ENCODE results near the gene OPRL1. TPM values are rescaled to one million over a fixed set of nuclear protein-coding genes. Genes with fewer than 3 reads are reported as not detected.

OPRL1 gene
- total RNA-seq, 1 donor from 2014 or later: 1.4 TPM

DNA sequence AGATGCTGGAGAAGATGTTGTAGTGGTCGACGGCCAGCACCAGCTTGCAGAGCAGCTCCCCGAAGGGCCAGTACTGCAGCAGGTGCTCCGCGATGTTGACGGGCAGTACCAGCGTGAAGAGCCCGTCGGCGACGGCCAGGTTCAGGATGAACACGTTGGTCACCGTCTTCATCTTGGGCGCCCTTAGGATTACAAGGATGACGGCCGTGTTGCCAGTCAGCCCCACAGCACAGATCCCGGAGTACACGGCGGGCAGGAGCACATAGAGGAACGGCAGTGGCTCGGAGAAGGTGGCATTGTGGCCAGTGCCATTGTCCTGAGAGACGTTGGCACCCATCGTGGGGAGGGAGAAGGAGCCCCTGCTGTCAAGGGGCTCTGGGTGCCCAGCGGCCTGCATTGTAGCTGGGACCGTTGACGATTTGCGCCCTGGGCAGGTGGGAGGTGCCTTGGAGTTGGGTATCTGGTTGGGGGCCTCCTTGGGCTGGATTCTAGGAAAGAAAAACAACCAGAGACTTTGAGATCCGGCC lies 26.6 kb downstream of the OPRL1 start:
- Mint-ChIP-seq H3K4me3 (no peak overlapping the region), H3K4me1 (peaks cover 30% of the 10 kb centered on the region), H3K9me3 (no peaks in the 10 kb centered on the region), H3K36me3 (ENCODE audit: low read depth) (no peaks in the 10 kb centered on the region), H3K27ac (no peak overlapping the region), H3K27me3 (peaks cover 5% of the 10 kb centered on the region)
- TF ChIP-seq, protein P1, sequence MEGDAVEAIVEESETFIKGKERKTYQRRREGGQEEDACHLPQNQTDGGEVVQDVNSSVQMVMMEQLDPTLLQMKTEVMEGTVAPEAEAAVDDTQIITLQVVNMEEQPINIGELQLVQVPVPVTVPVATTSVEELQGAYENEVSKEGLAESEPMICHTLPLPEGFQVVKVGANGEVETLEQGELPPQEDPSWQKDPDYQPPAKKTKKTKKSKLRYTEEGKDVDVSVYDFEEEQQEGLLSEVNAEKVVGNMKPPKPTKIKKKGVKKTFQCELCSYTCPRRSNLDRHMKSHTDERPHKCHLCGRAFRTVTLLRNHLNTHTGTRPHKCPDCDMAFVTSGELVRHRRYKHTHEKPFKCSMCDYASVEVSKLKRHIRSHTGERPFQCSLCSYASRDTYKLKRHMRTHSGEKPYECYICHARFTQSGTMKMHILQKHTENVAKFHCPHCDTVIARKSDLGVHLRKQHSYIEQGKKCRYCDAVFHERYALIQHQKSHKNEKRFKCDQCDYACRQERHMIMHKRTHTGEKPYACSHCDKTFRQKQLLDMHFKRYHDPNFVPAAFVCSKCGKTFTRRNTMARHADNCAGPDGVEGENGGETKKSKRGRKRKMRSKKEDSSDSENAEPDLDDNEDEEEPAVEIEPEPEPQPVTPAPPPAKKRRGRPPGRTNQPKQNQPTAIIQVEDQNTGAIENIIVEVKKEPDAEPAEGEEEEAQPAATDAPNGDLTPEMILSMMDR (IDR thresholded peaks at IDR 0.05): no peak
- intact Hi-C loops (cut with micrococcal nuclease): loop anchor here (10.0 kb wide), 1 partner anchor 242 kb away; the partner anchor contains the start of genes ABHD16B and TPD52L2
- CTCF ChIA-PET: no interaction called here
- ATAC-seq (ENCODE audit: low read depth) (no peak), DNase-seq (no peak)
- POLR2A ChIA-PET: interaction anchor here (1.8 kb wide), 1 partner anchor 23 kb away, joined by 8 read pairs; the partner anchor contains the start of gene LKAAEAR1

DNA sequence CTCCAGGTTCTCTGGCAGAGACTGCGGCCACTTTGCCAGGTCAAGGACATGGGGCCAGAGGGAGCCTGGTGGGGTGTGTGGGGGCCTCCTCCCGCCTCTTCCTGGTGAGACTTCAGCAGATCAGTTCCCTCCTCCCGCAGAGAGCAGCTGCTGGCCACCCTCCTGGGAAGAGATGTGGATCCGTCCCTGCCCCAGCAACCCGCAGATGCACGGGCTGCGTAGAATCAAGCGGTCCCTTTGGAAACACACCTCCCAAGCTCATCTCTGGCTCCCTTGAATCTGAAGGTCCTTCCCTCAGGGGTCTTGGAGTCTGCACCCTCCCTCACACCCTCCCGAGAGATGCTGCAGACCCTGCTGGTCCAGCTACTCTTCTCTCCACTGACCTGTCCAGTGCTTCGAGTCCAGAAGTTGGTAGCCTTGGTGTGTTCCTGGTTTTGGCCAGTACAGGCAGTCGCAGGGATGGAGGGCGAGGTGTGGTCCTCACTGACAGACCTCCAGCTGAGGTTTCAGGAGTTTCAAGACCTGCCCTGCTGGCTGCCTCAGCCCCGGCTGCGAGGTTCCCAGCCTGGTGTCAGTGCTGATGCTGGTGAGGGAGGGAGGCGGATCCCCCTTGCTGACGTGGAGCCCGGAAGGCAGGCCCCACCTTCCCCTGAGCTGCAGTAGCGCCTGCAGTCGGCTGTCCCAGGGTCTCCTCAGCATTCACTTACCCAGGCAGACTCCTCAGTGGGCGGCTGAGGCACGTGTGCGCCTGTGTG lies 27.3 kb downstream of the OPRL1 start, which contains the start of gene NPBWR2:
TSS of gene NPBWR2 (minus strand) at position 585 of the 755 bp plus-strand sequence. CDS start 734 bp downstream, outside the sequence.
- CTCF ChIA-PET: interaction anchor here (0.9 kb wide), 1 partner anchor 68 kb away, joined by 4 read pairs; no protein-coding TSS in a partner anchor
- TF ChIP-seq, protein P1 (IDR thresholded peaks at IDR 0.05): no peak
- H3K27me3 Mint-ChIP-seq: peaks cover 5% of the 10 kb centered on the region
- H3K36me3 Mint-ChIP-seq (ENCODE audit: low read depth): no peaks in the 10 kb centered on the region
- POLR2A ChIA-PET: interaction anchor here (1.8 to 2.4 kb wide), 2 partner anchors 23 to 28 kb away, joined by 8 to 12 read pairs; partner anchors contain the start of genes LKAAEAR1, OPRL1 and RGS19
- H3K4me3 Mint-ChIP-seq: peak within 1 kb of the TSS; percentile 74
- ATAC-seq (ENCODE audit: low read depth) (peak; percentile 72), DNase-seq (no peak)
- peaks cover 34% of the 10 kb centered on the region for H3K4me1 Mint-ChIP-seq
- peak within 1 kb of the TSS; percentile 87 for H3K27ac Mint-ChIP-seq
- no peaks in the 10 kb centered on the region for H3K9me3 Mint-ChIP-seq
- intact Hi-C loops (cut with micrococcal nuclease): loop anchor here (10.0 kb wide), 1 partner anchor 242 kb away; the partner anchor contains the start of genes ABHD16B and TPD52L2

DNA sequence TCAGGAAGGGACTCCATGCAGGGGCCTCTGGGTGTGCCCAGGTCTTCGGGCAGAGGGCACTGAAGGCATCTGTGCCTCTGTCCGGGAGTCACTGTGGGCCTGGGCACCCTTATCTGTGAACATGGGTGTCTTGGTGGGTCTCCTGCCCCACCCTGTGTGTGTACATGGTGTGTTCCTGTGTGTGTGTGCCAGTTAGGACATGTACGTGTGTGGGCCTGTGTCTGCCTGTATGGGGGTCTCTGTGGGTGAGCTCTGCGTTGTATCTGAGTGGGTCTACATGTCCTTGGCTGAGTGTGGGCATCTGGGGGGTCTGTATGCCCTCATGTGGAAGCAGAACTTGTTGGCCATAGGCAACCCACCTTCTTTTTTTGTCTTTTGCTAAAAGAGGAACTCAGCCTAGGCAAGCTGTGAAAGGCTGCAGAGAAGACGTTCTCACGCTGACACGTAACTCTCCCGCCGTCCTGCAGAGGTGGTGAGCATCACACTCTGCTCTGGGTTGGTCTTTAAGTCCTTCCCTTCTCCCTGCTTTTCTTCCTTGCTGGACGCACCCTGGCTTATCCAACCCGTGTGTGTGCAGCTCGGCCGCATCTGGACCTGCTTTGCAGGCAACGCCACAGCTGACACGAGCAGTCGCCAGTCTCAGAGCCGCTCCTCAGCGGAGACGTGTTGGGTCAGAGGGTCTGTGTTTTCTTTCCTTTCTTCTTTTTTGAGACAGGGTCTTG lies 28.0 kb downstream of the OPRL1 start:
- TF ChIP-seq, protein P1 (IDR thresholded peaks at IDR 0.05): no peak
- POLR2A ChIA-PET: interaction anchor here (0.6 to 2.4 kb wide), 3 partner anchors 24 to 49 kb away, joined by 7 to 12 read pairs (median 8); partner anchors contain the start of genes LKAAEAR1, OPRL1 and RGS19
- no peaks in the 10 kb centered on the region for H3K9me3 Mint-ChIP-seq
- intact Hi-C loops (cut with micrococcal nuclease): loop anchor here (10.0 kb wide), 1 partner anchor 243 kb away; the partner anchor contains the start of genes ABHD16B and TPD52L2
- CTCF ChIA-PET: interaction anchor here (0.9 to 1.7 kb wide), 2 partner anchors 24 to 69 kb away, joined by 4 to 5 read pairs; partner anchors contain the start of gene LKAAEAR1
- H3K36me3 Mint-ChIP-seq (ENCODE audit: low read depth): no peaks in the 10 kb centered on the region
- peak; percentile 34 for DNase-seq
- peak overlapping the region; percentile 87 for H3K27ac Mint-ChIP-seq
- peak; percentile 86 for ATAC-seq (ENCODE audit: low read depth)
- H3K4me1 Mint-ChIP-seq: peaks cover 36% of the 10 kb centered on the region
- H3K27me3 Mint-ChIP-seq: peaks cover 2% of the 10 kb centered on the region
- H3K4me3 Mint-ChIP-seq: peak overlapping the region; percentile 74

DNA sequence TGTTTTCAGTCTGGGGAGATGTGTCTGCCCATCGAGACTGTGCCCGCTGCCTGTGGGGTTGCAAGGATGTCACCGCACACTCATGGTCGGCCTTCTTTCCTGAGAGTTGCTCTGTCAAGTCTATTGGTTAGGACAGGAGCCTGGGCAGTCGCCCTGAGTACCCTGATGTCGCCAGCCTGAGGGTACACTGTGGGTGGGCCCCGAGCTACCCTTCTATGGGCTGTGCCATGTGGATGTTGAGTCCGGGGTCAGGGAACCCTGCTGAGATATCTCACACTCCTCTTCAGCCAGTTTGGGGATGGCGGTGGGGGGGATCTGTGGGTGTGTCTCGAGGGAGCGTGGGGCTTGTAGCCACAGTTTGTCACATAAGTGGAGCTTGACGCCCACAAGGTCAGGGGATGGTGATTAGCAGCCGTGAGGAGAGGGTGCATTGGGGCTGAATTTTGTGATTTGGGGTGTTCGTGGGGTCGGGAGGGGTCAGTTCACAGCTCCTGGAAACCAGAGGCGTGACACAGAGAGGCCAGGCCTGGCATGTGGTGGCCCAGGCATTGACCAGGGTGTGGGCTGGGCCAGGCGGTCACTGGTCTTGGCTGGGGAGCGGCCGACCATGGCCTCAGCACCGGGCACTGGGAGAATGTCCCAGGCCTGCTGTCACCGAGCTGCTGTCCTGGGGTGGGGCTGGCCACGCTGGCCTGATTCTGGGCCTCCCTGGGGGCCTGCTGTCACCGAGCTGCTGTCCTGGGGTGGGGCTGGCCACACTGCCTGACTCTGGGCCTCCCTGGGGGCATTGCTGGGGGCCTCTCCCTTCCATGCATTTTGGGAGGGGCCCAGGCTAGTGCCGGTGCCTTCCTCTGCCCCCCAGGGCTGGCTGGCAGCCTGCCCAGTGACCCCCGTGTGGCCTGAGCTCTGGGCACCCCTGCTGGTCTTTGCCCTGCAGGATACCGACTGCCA lies 29.1 kb downstream of the OPRL1 start:
- no peak for ATAC-seq (ENCODE audit: low read depth)
- Mint-ChIP-seq H3K9me3 (no peaks in the 10 kb centered on the region), H3K27ac (no peak overlapping the region), H3K4me1 (peaks cover 34% of the 10 kb centered on the region), H3K36me3 (ENCODE audit: low read depth) (no peaks in the 10 kb centered on the region), H3K4me3 (no peak overlapping the region), H3K27me3 (no peaks in the 10 kb centered on the region)
- no peak for DNase-seq
- TF ChIP-seq, protein P1 (IDR thresholded peaks at IDR 0.05): no peak
- ChIA-PET CTCF (interaction anchor here (1.7 kb wide), 1 partner anchor 25 kb away, joined by 5 read pairs; the partner anchor contains the start of gene LKAAEAR1), POLR2A (interaction anchor here (0.7 to 2.4 kb wide), 2 partner anchors 30 to 34 kb away, joined by 3 to 12 read pairs; partner anchors contain the start of genes OPRL1 and RGS19)
- intact Hi-C loops (cut with micrococcal nuclease): loop anchor here (10.0 kb wide), 1 partner anchor 244 kb away; the partner anchor contains the start of genes ABHD16B and TPD52L2

Measured in activated B cell treated with CpG ODN at 0.5 μM for 24 hours (primary cell).